ENCODE measurements around the gene CCDC180. TPM values are rescaled to one million over a fixed set of nuclear protein-coding genes. Genes with fewer than 3 reads are reported as not detected.

Gene CCDC180
- total RNA-seq, 1 donor from 2014 or later = 10.1 TPM

DNA sequence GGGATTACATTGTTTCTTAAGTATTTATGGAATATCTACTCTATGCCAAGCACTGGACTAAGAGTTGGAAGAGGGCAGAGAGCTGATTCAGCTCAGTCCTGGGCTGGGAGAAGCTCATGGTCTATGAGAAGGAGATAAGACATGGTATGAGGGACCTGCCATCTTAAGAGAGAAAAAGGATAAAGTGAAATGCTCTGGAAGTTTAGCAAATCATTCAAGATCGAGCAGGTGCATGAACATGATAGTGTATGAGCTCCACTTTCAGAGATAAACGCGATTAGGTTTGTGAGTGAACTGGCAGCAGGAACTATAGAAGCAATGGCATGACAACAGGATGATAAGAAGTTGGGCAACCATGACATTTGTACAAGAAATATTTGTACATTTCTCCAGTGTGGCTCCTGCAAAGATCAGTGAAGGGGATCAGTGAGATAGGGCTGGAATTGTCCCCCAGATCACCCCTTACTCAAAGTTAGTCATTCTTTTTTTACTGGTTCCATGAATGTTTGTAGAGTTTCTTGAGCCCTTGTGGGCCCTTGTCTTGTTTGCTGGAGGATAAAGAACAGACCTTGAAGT is 26.6 kb upstream of the CCDC180 start:
- Mint-ChIP-seq H3K4me3 (no peak overlapping the region), H3K4me1 (no peaks in the 10 kb centered on the region), H3K27me3 (ENCODE audit: low read depth) (no peaks in the 10 kb centered on the region)

GRCh38 chr9:97283768-97284167 is 23.7 kb upstream of the CCDC180 start:
- Mint-ChIP-seq H3K4me1 (no peaks in the 10 kb centered on the region), H3K4me3 (no peak overlapping the region), H3K27ac (ENCODE audit: unreplicated experiment) (no peak overlapping the region), H3K27me3 (ENCODE audit: low read depth) (no peaks in the 10 kb centered on the region), H3K36me3 (ENCODE audit: low read depth) (peaks cover 53% of the 10 kb centered on the region), H3K9me3 (peaks cover 6% of the 10 kb centered on the region)
- DNase-seq (ENCODE audit: low read depth, low spot score) = no peak
- TF ChIP-seq, protein P1, sequence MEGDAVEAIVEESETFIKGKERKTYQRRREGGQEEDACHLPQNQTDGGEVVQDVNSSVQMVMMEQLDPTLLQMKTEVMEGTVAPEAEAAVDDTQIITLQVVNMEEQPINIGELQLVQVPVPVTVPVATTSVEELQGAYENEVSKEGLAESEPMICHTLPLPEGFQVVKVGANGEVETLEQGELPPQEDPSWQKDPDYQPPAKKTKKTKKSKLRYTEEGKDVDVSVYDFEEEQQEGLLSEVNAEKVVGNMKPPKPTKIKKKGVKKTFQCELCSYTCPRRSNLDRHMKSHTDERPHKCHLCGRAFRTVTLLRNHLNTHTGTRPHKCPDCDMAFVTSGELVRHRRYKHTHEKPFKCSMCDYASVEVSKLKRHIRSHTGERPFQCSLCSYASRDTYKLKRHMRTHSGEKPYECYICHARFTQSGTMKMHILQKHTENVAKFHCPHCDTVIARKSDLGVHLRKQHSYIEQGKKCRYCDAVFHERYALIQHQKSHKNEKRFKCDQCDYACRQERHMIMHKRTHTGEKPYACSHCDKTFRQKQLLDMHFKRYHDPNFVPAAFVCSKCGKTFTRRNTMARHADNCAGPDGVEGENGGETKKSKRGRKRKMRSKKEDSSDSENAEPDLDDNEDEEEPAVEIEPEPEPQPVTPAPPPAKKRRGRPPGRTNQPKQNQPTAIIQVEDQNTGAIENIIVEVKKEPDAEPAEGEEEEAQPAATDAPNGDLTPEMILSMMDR (conservative IDR thresholded peaks at IDR 0.05) = no peak

More for the DNA sequence above, 26.6 kb upstream of the CCDC180 start:
- no peak overlapping the region for H3K27ac Mint-ChIP-seq (ENCODE audit: unreplicated experiment)
- DNase-seq (ENCODE audit: low read depth, low spot score) = no peak
- TF ChIP-seq, protein P1 (conservative IDR thresholded peaks at IDR 0.05) = no peak
- H3K9me3 Mint-ChIP-seq = peaks cover 2% of the 10 kb centered on the region
- H3K36me3 Mint-ChIP-seq (ENCODE audit: low read depth) = peaks cover 38% of the 10 kb centered on the region

DNA sequence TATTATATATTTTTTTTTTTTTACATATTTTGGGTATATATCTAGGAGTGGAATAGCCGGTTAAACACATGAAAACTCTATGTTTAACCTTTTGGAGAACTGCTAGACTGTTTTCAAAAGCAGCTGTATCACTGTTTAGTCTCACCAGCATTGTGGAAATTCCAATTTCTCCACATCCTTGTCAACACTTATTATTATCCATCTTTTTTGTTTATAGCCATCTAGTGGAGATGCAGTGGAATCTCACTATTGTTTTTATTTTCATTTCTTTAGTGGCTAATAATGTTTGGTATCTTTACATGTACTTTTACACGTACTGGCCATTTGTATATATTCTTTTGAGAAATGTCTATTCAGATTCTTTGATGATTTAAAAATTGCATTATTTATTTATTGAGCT is 22.7 kb upstream of the CCDC180 start:
- no peaks in the 10 kb centered on the region for H3K27me3 Mint-ChIP-seq (ENCODE audit: low read depth)
- DNase-seq (ENCODE audit: low read depth, low spot score) = no peak
- H3K4me3 Mint-ChIP-seq = no peak overlapping the region
- peaks cover 6% of the 10 kb centered on the region for H3K9me3 Mint-ChIP-seq
- H3K27ac Mint-ChIP-seq (ENCODE audit: unreplicated experiment) = no peak overlapping the region
- H3K4me1 Mint-ChIP-seq = no peaks in the 10 kb centered on the region
- H3K36me3 Mint-ChIP-seq (ENCODE audit: low read depth) = peaks cover 53% of the 10 kb centered on the region
- TF ChIP-seq, protein P1 (conservative IDR thresholded peaks at IDR 0.05) = peak; percentile 46

- peaks cover 7% of the 10 kb centered on the region for H3K4me1 Mint-ChIP-seq
- peaks cover 3% of the 10 kb centered on the region for H3K9me3 Mint-ChIP-seq
- no peak overlapping the region for H3K4me3 Mint-ChIP-seq
- peaks cover 31% of the 10 kb centered on the region for H3K36me3 Mint-ChIP-seq (ENCODE audit: low read depth)
- TF ChIP-seq, protein P1 (conservative IDR thresholded peaks at IDR 0.05) = no peak
- DNase-seq (ENCODE audit: low read depth, low spot score) = no peak
- no peak overlapping the region for H3K27ac Mint-ChIP-seq (ENCODE audit: unreplicated experiment)
- H3K27me3 Mint-ChIP-seq (ENCODE audit: low read depth) = no peaks in the 10 kb centered on the region
Observed at GRCh38 chr9:97292200-97292599, 15.3 kb upstream of the CCDC180 start.

- TF ChIP-seq, protein P1 (conservative IDR thresholded peaks at IDR 0.05) = no peak
- H3K4me1 Mint-ChIP-seq = peaks cover 7% of the 10 kb centered on the region
Observed at GRCh38 chr9:97293207-97293721, 14.2 kb upstream of the CCDC180 start.

More at GRCh38 chr9:97293207-97293721, 14.2 kb upstream of the CCDC180 start:
- Mint-ChIP-seq H3K27me3 (ENCODE audit: low read depth) (no peaks in the 10 kb centered on the region), H3K27ac (ENCODE audit: unreplicated experiment) (no peak overlapping the region), H3K9me3 (peaks cover 9% of the 10 kb centered on the region), H3K4me3 (no peak overlapping the region), H3K36me3 (ENCODE audit: low read depth) (peaks cover 30% of the 10 kb centered on the region)
- no peak for DNase-seq (ENCODE audit: low read depth, low spot score)

All from neural crest cell (in vitro differentiated cells).